Measurements from ENCODE around the gene INTS14.
"Not testable (repeated sequence)": the region's sequence is repeated elsewhere in the genome, so short reads cannot be mapped to it uniquely, and the experiment has no call there.

The INTS14 gene

GRCh38 chr15:65619626-65620290 is 8.8 kb upstream of the INTS14 start:
- H3K27me3 ChIP-seq (ENCODE audit: insufficient read depth, insufficient read length) = no peaks in the 10 kb centered on the region
- no peaks in the 10 kb centered on the region for H3K9me3 ChIP-seq (ENCODE audit: insufficient read depth, low read length)
- H3K9ac ChIP-seq (ENCODE audit: insufficient read length, low read depth) = no peak overlapping the region
- H3K36me3 ChIP-seq (ENCODE audit: insufficient read depth, insufficient read length, low read length) = peaks cover 5% of the 10 kb centered on the region
- DNase-seq (ENCODE audit: low read depth, low spot score) = no peak
- TF ChIP-seq SUZ12 (IDR thresholded peaks at IDR 0.05; ENCODE audit: extremely low read depth, insufficient read depth, insufficient read length) (no peak), YY1 (IDR thresholded peaks at IDR 0.05; ENCODE audit: insufficient read depth, insufficient read length) (no peak), ZNF274 (IDR thresholded peaks at IDR 0.05; ENCODE audit: low read depth, low read length) (no peak)
- no peaks in the 10 kb centered on the region for H3K4me1 ChIP-seq (ENCODE audit: insufficient read depth, insufficient read length)
- H3K4me3 ChIP-seq (ENCODE audit: insufficient read length, low read depth) = no peak overlapping the region

GRCh38 chr15:65618560-65619109 is 7.7 kb upstream of the INTS14 start:
- TF ChIP-seq SUZ12 (IDR thresholded peaks at IDR 0.05; ENCODE audit: extremely low read depth, insufficient read depth, insufficient read length) = no peak
- TF ChIP-seq YY1 (IDR thresholded peaks at IDR 0.05; ENCODE audit: insufficient read depth, insufficient read length) = no peak
- no peak for TF ChIP-seq ZNF274 (IDR thresholded peaks at IDR 0.05; ENCODE audit: low read depth, low read length)

GRCh38 chr15:65615887-65616286 is 5.0 kb upstream of the INTS14 start:
- H3K4me3 ChIP-seq (ENCODE audit: insufficient read length, low read depth); H3K27me3 ChIP-seq (ENCODE audit: insufficient read depth, insufficient read length); H3K9me3 ChIP-seq (ENCODE audit: insufficient read depth, low read length); DNase-seq (ENCODE audit: low read depth, low spot score); H3K4me1 ChIP-seq (ENCODE audit: insufficient read depth, insufficient read length); H3K9ac ChIP-seq (ENCODE audit: insufficient read length, low read depth); H3K36me3 ChIP-seq (ENCODE audit: insufficient read depth, insufficient read length, low read length): not testable (repeated sequence)

More at GRCh38 chr15:65618560-65619109, 7.7 kb upstream of the INTS14 start:
- Histone ChIP-seq H3K4me3 (ENCODE audit: insufficient read length, low read depth) (no peak overlapping the region), H3K9me3 (ENCODE audit: insufficient read depth, low read length) (no peaks in the 10 kb centered on the region), H3K9ac (ENCODE audit: insufficient read length, low read depth) (peak overlapping the region; percentile 11), H3K27me3 (ENCODE audit: insufficient read depth, insufficient read length) (no peaks in the 10 kb centered on the region), H3K36me3 (ENCODE audit: insufficient read depth, insufficient read length, low read length) (no peaks in the 10 kb centered on the region), H3K4me1 (ENCODE audit: insufficient read depth, insufficient read length) (no peaks in the 10 kb centered on the region)
- DNase-seq (ENCODE audit: low read depth, low spot score) = no peak

DNA sequence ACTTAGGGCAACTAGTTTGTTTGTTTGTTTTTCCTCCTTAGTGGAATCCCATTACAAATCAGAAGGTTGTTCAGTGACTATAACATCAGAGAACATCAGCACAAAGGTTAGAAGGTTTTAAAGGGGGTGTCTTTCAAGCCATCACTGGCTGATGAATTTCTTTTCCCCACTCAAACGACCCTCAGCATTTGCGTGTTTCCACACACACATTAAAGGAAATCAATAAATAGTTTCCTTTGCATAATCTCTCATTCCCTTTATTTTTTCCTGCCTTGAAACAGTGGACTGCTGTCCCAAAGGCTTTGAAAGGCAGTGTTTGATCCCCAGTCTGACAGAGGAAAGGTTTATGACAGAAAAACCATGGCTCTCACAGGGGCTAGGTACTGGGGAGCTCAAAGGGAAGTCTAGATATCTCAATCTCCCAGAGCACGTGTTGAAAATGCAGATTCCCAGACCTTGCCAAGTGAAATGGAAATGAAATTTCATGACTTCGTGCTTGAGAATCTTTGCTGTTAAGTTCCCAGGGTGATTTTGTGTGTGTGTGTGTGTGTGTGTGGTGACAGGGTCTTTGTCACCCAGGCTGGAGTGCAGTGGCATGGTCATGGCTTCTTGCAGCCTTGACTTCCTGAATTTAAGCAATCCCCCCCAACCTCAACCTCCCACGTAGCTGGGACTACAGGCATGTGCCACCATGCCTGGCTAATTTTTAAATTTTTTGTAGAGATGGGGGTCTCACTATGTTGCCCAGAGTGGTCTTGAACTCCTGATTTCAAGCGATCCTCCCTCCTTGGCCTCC is 2.2 kb upstream of the INTS14 start:
- TF ChIP-seq SUZ12 (IDR thresholded peaks at IDR 0.05; ENCODE audit: extremely low read depth, insufficient read depth, insufficient read length) (no peak), ZNF274 (IDR thresholded peaks at IDR 0.05; ENCODE audit: low read depth, low read length) (no peak), YY1 (IDR thresholded peaks at IDR 0.05; ENCODE audit: insufficient read depth, insufficient read length) (no peak)
- Histone ChIP-seq H3K9ac (ENCODE audit: insufficient read length, low read depth) (no peak overlapping the region), H3K4me1 (ENCODE audit: insufficient read depth, insufficient read length) (no peaks in the 10 kb centered on the region), H3K36me3 (ENCODE audit: insufficient read depth, insufficient read length, low read length) (peaks cover 6% of the 10 kb centered on the region), H3K27me3 (ENCODE audit: insufficient read depth, insufficient read length) (no peaks in the 10 kb centered on the region), H3K9me3 (ENCODE audit: insufficient read depth, low read length) (no peaks in the 10 kb centered on the region), H3K4me3 (ENCODE audit: insufficient read length, low read depth) (no peak overlapping the region)
- DNase-seq (ENCODE audit: low read depth, low spot score) = no peak

DNA sequence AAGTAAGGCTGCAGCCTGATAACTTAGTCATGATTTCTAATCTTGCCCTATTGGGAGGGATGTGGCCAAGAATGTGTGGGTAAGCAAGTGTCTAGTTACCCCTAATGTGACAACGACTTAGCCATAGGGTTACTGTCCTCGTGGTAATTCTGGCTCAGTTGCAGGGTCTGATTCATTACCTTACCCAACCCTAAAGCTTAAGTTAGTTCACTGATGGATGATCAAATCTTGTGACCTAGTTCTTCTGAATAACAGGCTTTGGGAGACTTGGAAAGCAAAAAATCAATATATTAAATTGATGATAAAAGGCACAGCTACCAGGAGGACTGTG is 1.6 kb upstream of the INTS14 start:
- H3K9ac ChIP-seq (ENCODE audit: insufficient read length, low read depth) = peak overlapping the region; percentile 12
- H3K27me3 ChIP-seq (ENCODE audit: insufficient read depth, insufficient read length) = no peaks in the 10 kb centered on the region
- no peak overlapping the region for H3K4me3 ChIP-seq (ENCODE audit: insufficient read length, low read depth)
- peaks cover 6% of the 10 kb centered on the region for H3K36me3 ChIP-seq (ENCODE audit: insufficient read depth, insufficient read length, low read length)
- no peak for TF ChIP-seq ZNF274 (IDR thresholded peaks at IDR 0.05; ENCODE audit: low read depth, low read length)
- TF ChIP-seq YY1 (IDR thresholded peaks at IDR 0.05; ENCODE audit: insufficient read depth, insufficient read length) = no peak
- no peak for TF ChIP-seq SUZ12 (IDR thresholded peaks at IDR 0.05; ENCODE audit: extremely low read depth, insufficient read depth, insufficient read length)
- H3K4me1 ChIP-seq (ENCODE audit: insufficient read depth, insufficient read length) = no peaks in the 10 kb centered on the region
- DNase-seq (ENCODE audit: low read depth, low spot score) = no peak
- no peaks in the 10 kb centered on the region for H3K9me3 ChIP-seq (ENCODE audit: insufficient read depth, low read length)

- DNase-seq (ENCODE audit: low read depth, low spot score) = no peak
- Histone ChIP-seq H3K36me3 (ENCODE audit: insufficient read depth, insufficient read length, low read length) (peaks cover 10% of the 10 kb centered on the region), H3K4me1 (ENCODE audit: insufficient read depth, insufficient read length) (no peaks in the 10 kb centered on the region), H3K4me3 (ENCODE audit: insufficient read length, low read depth) (peak overlapping the region; percentile 97), H3K27me3 (ENCODE audit: insufficient read depth, insufficient read length) (no peaks in the 10 kb centered on the region), H3K9ac (ENCODE audit: insufficient read length, low read depth) (peak overlapping the region; percentile 83), H3K9me3 (ENCODE audit: insufficient read depth, low read length) (no peaks in the 10 kb centered on the region)
- TF ChIP-seq SUZ12 (IDR thresholded peaks at IDR 0.05; ENCODE audit: extremely low read depth, insufficient read depth, insufficient read length) (no peak), ZNF274 (IDR thresholded peaks at IDR 0.05; ENCODE audit: low read depth, low read length) (no peak), YY1 (IDR thresholded peaks at IDR 0.05; ENCODE audit: insufficient read depth, insufficient read length) (no peak)
Measured at GRCh38 chr15:65611888-65612615, 1.1 kb upstream of the INTS14 start.

DNA sequence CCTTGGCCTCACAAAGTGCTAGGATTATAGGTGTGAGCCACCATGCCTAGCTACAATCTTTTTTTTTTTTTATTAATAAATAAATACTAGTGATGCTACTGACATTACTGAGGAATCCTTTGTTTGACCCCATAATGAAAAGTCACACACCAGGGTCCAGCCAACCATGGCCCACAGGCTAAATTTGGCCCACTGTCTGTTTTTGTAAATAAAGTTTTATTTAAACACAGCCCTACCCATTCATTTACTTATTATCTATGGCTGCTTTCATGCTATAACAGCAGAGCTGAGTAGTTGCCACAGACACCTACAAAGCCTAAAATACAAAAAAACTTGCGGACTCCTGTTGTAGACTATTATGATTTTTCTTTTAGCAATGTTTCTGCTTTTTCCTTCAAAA is 7.4 kb downstream of the INTS14 start:
- Histone ChIP-seq H3K9me3 (ENCODE audit: insufficient read depth, low read length) (no peaks in the 10 kb centered on the region), H3K27me3 (ENCODE audit: insufficient read depth, insufficient read length) (no peaks in the 10 kb centered on the region), H3K4me1 (ENCODE audit: insufficient read depth, insufficient read length) (no peaks in the 10 kb centered on the region), H3K4me3 (ENCODE audit: insufficient read length, low read depth) (no peak overlapping the region), H3K9ac (ENCODE audit: insufficient read length, low read depth) (no peak overlapping the region), H3K36me3 (ENCODE audit: insufficient read depth, insufficient read length, low read length) (peaks cover 74% of the 10 kb centered on the region)
- no peak for DNase-seq (ENCODE audit: low read depth, low spot score)
- TF ChIP-seq SUZ12 (IDR thresholded peaks at IDR 0.05; ENCODE audit: extremely low read depth, insufficient read depth, insufficient read length) (no peak), YY1 (IDR thresholded peaks at IDR 0.05; ENCODE audit: insufficient read depth, insufficient read length) (no peak)
